GM21717 (cell line): ENCODE measurements around the gene INSL3.
"Not testable (repeated sequence)": the region's sequence is repeated elsewhere in the genome, so short reads cannot be mapped to it uniquely, and the experiment has no call there.

Source experiments
- ATAC-seq: cut with Tn5 transposase; IDR thresholded peaks from one replicate; pipeline ENCODE4 v1.9.1; 2021; ENCODE audit warnings: mild to moderate bottlenecking, moderate library complexity; ENCODE audit not compliant: unreplicated experiment

The INSL3 gene

GRCh38 chr19:17826508-17827056 is 5.3 kb upstream of the INSL3 start:
- no peak for ATAC-seq

GRCh38 chr19:17824339-17824738 is 3.0 kb upstream of the INSL3 start:
- ATAC-seq = no peak

GRCh38 chr19:17817668-17818363 is 3.5 kb downstream of the INSL3 start:
- no peak for ATAC-seq

- ATAC-seq = no peak
Observed at GRCh38 chr19:17812099-17812498, 9.2 kb downstream of the INSL3 start.

- ATAC-seq = no peak
Observed at GRCh38 chr19:17811681-17812080, 9.6 kb downstream of the INSL3 start.

- no peak for ATAC-seq
Observed at GRCh38 chr19:17811103-17811502, 10.2 kb downstream of the INSL3 start.

- ATAC-seq = no peak
Observed at GRCh38 chr19:17807731-17808316, 13.5 kb downstream of the INSL3 start.

GRCh38 chr19:17806945-17807344 is 14.4 kb downstream of the INSL3 start:
- ATAC-seq = no peak

GRCh38 chr19:17805427-17805826 is 15.9 kb downstream of the INSL3 start:
- ATAC-seq = no peak

- ATAC-seq = no peak
Observed at GRCh38 chr19:17803264-17803896, 17.9 kb downstream of the INSL3 start.

GRCh38 chr19:17802137-17802858 is 19.0 kb downstream of the INSL3 start:
- ATAC-seq = no peak

- not testable (repeated sequence) for ATAC-seq
Observed at GRCh38 chr19:17798599-17798998, 22.7 kb downstream of the INSL3 start.

- no peak for ATAC-seq
Observed at GRCh38 chr19:17797424-17798201, 23.7 kb downstream of the INSL3 start.

- no peak for ATAC-seq
Observed at GRCh38 chr19:17796838-17797423, 24.4 kb downstream of the INSL3 start.

- no peak for ATAC-seq
Observed at GRCh38 chr19:17796013-17796837, 25.1 kb downstream of the INSL3 start.

- no peak for ATAC-seq
Observed at GRCh38 chr19:17795495-17795856, 25.8 kb downstream of the INSL3 start.

GRCh38 chr19:17794731-17795494 is 26.4 kb downstream of the INSL3 start, which contains the start of gene B3GNT3:
TSS of gene B3GNT3 (plus strand) at chr19:17795138. CDS start at chr19:17807808, 12,670 bp downstream.
- ATAC-seq = no peak

GRCh38 chr19:17794412-17794730 is 26.9 kb downstream of the INSL3 start:
- no peak for ATAC-seq
